Ramos (cell line): ENCODE results near the gene RANBP2.

Experiments used
- in situ Hi-C: fragments of 300-500 bp; cut with MboI; formaldehyde crosslinking; loops from one replicate; pipeline ENCODE4 v1.14.3; 2022; ENCODE audit warnings: low sequenced_read_pairs; ENCODE audit not compliant: unreplicated experiment

The RANBP2 gene

GRCh38 chr2:108829578-108830310 lies 110.5 kb downstream of the RANBP2 start:
- in situ Hi-C loops, result no loop called here

- in situ Hi-C loops, result no loop called here
Observed at GRCh38 chr2:108833219-108833618, 113.9 kb downstream of the RANBP2 start.

DNA sequence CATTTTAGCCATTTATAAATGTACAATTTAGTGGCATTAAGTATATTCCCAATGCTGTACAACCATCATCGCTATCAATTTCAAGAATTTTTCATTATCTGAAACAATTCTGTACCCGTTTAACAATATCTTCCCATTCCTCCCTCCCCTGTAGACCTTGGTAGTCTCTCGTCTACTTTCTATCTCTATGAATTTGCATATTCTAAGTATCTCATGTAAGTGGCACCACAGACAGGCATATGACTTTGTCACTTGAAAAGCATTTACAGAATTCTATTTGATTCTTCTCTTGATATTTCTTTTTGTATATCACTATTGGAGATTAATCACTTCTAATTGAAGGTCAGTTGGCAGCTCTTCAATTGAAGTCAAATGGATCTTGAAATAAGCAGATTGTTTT lies 115.3 kb downstream of the RANBP2 start:
- in situ Hi-C loops, result no loop called here

GRCh38 chr2:108835040-108835439 lies 115.8 kb downstream of the RANBP2 start:
- in situ Hi-C loops, result no loop called here
